GM19351 (cell line): Measurements from ENCODE around the gene TM9SF2.

Experiments used
- ATAC-seq: cut with Tn5 transposase; IDR thresholded peaks from one replicate; pipeline ENCODE4 v1.9.1; 2021; ENCODE audit warnings: mild to moderate bottlenecking, moderate library complexity; ENCODE audit not compliant: unreplicated experiment

TM9SF2 gene

DNA sequence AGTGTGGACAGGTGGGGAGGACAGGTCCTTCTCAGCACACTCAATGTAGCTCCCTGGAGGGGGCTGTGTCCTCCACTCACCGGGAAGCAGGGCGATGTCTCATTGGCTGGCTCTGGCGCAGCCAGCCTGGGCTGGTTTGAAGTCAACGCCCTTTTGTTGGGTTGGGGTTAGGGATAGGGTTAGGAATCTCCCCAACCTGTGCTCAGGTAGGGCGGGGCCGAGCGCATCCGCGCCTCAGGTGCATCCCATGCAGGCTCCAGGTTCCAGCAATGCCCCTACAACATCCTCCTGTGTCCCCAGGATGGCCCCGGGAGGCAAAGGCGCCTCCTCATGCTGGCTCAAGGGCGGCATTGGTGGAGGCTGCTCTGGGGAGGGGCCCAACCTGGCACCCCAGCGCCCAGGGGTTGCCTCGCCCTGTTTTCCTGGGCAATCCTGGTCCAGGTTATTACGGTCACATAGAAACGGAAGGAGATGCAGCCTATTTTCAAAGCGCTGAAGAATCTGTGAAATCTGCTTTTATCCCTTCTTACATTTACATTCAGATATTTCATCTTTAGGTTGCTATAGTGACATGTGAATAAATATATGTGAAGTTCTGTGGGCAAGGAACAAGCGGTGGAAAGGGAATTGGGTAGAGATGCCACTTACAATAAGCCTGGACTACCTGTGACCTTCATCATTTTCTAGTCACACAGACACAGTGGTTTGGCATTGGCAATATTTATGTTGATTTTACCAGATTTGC, 74.3 kb downstream of the TM9SF2 start:
- no peak for ATAC-seq

DNA sequence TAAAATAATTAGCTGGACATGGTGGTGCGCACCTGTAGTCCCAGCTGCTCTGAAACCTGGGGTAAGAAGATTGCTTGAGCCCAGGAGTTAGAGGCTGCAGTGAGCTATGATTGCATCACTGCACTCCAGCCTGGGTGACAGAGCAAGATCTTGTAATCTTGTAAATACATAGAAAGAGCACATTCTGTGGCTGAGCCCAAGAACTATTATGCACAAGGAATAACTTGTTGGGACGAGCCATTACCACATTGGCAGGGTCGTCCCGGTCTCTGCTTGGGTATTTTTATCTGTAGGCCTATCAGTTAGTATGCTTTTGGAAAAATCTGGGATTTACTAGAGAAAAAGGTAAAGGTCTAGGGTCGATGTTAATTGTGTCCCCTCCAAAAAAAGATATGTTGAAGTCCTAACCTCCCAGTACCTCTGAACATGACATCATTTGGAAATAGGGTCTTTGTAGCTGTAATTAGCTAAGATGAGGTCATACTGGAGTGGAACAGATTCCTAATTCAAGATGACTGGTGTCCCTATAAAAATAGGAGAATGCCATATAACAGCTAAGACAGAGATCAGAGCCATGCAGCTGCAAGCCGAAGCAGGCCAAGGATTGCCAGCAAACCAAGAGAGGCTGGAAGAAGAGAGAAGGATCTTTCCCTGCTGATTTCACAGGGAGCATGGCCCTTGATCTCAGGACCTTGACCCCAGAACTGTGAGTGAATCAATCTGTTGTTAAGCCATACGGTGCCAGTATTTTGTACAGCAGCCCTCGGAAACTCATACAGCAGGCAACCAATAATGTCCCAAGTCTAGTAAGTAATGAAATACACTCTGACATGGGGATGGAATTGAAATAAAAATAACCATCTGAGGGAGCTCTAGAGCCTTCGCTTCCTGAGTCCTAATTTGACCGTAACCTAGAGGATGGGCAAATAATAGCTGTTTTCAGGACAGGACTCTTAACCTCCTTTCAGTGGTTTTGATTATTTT, 77.0 kb downstream of the TM9SF2 start:
- peak; percentile 55 for ATAC-seq

- ATAC-seq: no peak
These were observed 79.4 kb downstream of the TM9SF2 start for GRCh38 chr13:99580500-99581268.

DNA sequence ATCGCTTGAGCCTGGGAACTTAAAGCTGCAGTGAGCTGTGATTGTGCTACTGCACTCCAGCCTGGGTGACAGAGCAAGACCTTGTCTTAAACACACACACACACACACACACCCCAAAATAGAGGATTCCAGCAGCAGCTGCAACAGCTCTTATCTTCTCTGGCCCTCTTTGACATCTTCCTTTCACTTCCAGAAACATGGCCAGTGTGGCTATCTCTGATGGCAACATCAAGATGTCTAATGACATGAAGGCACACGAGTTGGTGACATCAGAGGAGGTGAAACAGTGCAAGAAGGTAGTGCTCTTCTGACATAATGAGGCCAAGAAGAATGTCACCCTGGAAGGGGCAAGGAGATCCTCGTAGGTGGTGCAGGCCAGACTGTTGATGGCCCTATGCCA, 81.2 kb downstream of the TM9SF2 start:
- no peak for ATAC-seq

GRCh38 chr13:99585609-99586008, 84.3 kb downstream of the TM9SF2 start:
- no peak for ATAC-seq

DNA sequence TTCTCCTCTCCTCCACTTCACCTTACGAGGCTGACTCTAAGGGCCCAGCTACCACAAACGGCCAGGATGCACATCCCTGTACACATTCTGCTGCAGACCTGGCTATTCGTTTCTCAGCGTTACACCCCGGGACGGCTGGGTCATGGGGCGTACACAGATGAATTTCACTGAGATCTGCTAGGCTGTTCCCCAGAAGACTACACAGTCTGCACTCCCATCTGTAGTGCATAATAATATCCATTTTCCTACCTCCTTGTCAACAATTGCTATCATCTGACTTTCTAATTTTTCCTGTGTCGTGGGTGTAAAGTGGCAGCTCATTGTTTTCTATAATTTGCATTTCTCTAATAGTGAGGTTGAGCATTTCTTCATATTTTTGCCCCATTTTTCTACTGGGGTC, 85.7 kb downstream of the TM9SF2 start:
- no peak for ATAC-seq

GRCh38 chr13:99587893-99588606, 86.8 kb downstream of the TM9SF2 start:
- no peak for ATAC-seq

GRCh38 chr13:99589575-99589974, 88.3 kb downstream of the TM9SF2 start:
- ATAC-seq: no peak

- ATAC-seq: no peak
These were observed 89.3 kb downstream of the TM9SF2 start for GRCh38 chr13:99590519-99591011.

- ATAC-seq: no peak
These were observed 94.9 kb downstream of the TM9SF2 start for GRCh38 chr13:99596180-99596579.

- no peak for ATAC-seq
These were observed 99.0 kb downstream of the TM9SF2 start for GRCh38 chr13:99600318-99600717.

DNA sequence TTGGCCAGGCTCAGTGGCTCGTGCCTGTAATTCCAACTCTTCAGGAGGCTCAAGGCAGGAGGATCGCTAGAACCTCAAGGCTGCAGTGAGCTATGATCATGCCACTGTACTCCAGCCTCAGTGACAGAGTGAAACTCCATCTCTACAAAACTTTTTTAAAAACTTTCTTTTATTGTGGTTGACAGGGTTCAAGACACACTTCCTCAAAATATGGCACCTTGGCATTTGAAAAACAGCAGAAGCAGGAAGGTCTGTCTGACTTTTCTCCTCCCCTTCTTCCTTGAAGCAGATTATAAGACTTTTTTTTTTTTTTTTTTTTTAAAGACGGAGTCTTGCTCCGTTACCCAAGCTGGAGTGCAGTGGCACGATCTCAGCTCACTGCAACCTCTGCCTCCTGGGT, 100.3 kb downstream of the TM9SF2 start:
- no peak for ATAC-seq

- no peak for ATAC-seq
These were observed 103.4 kb downstream of the TM9SF2 start for GRCh38 chr13:99604636-99605035.

- peak; percentile 60 for ATAC-seq
These were observed 104.4 kb downstream of the TM9SF2 start for GRCh38 chr13:99605420-99606323.

DNA sequence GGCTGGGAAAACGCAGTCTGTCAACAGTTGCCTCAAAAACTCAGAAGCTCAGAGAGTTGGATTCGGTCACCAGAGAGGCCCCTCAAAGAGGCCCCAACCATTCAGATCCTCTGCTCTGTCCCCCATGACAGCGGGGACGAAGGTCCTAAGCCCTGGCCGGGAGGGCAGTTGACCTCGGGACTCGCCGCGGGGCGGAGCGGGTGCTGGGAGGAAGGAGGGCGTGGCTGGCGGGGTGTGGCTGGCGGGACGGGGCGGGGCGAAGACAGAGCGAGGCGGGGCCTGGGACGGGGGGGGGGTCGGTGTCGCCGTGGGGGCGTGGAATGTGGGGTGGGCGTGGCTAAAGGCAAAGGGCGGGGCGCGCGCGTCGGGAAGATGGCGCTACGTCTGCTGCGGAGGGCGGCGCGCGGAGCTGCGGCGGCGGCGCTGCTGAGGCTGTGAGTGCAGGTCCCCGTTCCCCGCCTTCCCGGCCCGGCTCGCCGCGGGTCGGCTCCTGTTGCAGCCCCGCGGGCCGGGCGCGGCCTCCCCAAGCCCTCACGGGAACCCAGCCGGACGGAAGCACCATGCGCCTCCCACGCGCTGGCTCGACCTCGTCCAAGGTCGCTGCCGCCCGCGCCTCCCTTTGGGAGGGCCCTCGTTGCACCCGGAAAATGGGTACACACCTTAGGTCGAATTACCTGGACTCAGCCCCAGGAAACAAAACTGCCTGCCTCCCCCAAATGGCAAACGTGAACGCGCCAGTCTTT, 105.2 kb downstream of the TM9SF2 start, which contains the start of gene CLYBL:
TSS of gene CLYBL (plus strand) at position 367 of the 743 bp plus-strand sequence.
- ATAC-seq: peak; percentile 76

DNA sequence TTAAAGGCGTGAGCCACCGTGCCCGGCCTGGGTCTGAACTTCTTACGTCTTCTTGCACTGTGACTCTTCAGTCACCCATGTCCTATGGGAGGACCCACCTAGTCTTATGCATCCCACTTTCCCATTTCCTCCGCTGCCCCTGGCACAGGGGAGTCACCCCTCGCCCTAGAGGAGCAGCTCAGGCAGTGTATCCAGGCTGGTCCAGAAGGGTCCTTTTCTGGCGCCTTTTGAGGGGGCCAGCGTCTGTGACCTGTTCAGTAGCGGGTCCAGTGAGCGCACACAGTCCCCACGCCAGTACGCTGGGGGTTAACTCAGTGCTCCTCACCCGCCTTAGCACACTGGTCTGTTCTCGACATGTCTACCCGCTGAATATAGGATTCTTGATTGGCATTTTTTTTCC, 107.1 kb downstream of the TM9SF2 start:
- no peak for ATAC-seq

- ATAC-seq: no peak
These were observed 109.5 kb downstream of the TM9SF2 start for GRCh38 chr13:99610702-99611289.
